ENCODE data around the gene CENPE.

CENPE gene

DNA sequence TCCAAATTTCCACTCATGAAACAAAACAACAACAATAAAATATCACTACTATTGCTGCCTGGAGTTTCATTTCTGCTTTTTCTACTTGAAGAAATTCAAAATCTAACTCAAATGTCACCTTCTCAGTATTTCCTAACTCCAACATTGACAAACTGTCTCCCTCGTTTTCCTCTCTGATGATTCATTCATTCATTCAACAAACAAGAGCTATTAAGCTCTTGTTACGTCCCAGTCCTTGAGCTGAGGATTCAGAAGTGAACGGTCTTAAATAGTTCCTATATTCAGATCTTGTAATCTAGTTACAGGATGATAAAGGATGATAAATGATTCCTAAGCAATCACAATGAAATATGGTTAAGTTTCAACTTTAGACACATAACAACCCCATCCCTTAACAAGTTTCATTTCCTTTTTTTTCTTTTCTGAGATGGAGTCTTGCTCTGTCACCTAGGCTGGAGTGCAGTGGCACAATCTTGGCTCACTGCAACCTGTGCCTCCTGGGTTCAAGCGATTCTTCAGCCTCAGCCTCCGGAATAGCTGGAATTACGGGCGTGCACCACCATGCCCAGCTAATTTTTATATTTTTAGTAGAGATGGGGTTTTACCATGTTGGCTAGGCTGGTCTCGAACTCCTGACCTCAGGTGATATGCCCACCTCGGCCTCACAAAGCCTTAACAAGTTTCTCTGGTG, 123.3 kb downstream of the CENPE start:
- TF ChIP-seq CTCF (conservative IDR thresholded peaks at IDR 0.05; ENCODE audit: low read depth) = no peak
- DNase-seq (ENCODE audit: low spot score) = no peak
- CTCF ChIA-PET = interaction anchor here (0.6 to 1.1 kb wide), 2 partner anchors 15 to 25 kb away, joined by 3 read pairs; no protein-coding TSS in a partner anchor
- no peak overlapping the region for H3K27ac ChIP-seq
- POLR2A ChIA-PET (ENCODE audit: low non-redundant PET) = no interaction called here

- no peak for TF ChIP-seq CTCF (conservative IDR thresholded peaks at IDR 0.05; ENCODE audit: low read depth)
- no peak for DNase-seq (ENCODE audit: low spot score)
- CTCF ChIA-PET = interaction anchor here (1.1 kb wide), 1 partner anchor 26 kb away, joined by 3 read pairs; no protein-coding TSS in a partner anchor
- no peak overlapping the region for H3K27ac ChIP-seq
- POLR2A ChIA-PET (ENCODE audit: low non-redundant PET) = no interaction called here
These were observed 124.2 kb downstream of the CENPE start for GRCh38 chr4:103073792-103074438.

GRCh38 chr4:103067841-103068547, 130.1 kb downstream of the CENPE start:
- ChIA-PET CTCF (no interaction called here), POLR2A (ENCODE audit: low non-redundant PET) (no interaction called here)
- H3K27ac ChIP-seq = no peak overlapping the region
- TF ChIP-seq CTCF (conservative IDR thresholded peaks at IDR 0.05; ENCODE audit: low read depth) = no peak
- DNase-seq (ENCODE audit: low spot score) = no peak

GRCh38 chr4:103060453-103061148, 137.5 kb downstream of the CENPE start:
- ChIA-PET CTCF (no interaction called here), POLR2A (ENCODE audit: low non-redundant PET) (interaction anchor here (0.7 kb wide), 1 partner anchor 549 kb away, joined by 4 read pairs; no protein-coding TSS in a partner anchor)
- DNase-seq (ENCODE audit: low spot score) = no peak
- no peak for TF ChIP-seq CTCF (conservative IDR thresholded peaks at IDR 0.05; ENCODE audit: low read depth)
- H3K27ac ChIP-seq = no peak overlapping the region
